HG02571 (cell line): ENCODE data around the gene PNLDC1.
"Not testable (repeated sequence)": the region's sequence is repeated elsewhere in the genome, so short reads cannot be mapped to it uniquely, and the experiment has no call there.

Experiments
- ATAC-seq: cut with Tn5 transposase; IDR thresholded peaks from one replicate; pipeline ENCODE4 v1.9.1; 2021; ENCODE audit warnings: mild to moderate bottlenecking, moderate library complexity; ENCODE audit not compliant: unreplicated experiment

Gene PNLDC1

GRCh38 chr6:159844737-159845645 is 44.9 kb downstream of the PNLDC1 start:
- ATAC-seq: no peak

- ATAC-seq: not testable (repeated sequence)
Measured at GRCh38 chr6:159848552-159848951, 48.5 kb downstream of the PNLDC1 start.

DNA sequence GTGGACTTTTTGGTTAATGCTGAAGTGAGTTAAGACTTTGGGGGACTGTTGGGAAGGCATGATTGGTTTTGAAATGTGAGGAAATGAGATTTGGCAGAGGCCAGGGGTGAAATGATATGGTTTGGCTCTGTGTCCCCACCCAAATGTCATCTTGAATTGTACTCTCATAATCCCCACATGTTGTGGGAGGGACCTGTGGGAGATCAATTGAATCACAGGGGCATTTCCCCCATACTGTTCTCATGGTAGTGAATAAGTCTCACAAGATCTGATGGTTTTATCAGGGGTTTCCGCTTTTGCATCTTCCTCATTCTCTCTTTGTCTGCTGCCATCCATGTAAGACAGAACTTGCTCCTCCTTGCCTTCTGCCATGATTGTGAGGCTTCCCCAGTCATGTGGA is 49.8 kb downstream of the PNLDC1 start:
- ATAC-seq: not testable (repeated sequence)

GRCh38 chr6:159852877-159853276 is 52.8 kb downstream of the PNLDC1 start:
- no peak for ATAC-seq

GRCh38 chr6:159853754-159854153 is 53.7 kb downstream of the PNLDC1 start:
- ATAC-seq: no peak

GRCh38 chr6:159854959-159855358 is 54.9 kb downstream of the PNLDC1 start:
- no peak for ATAC-seq

GRCh38 chr6:159858259-159858658 is 58.2 kb downstream of the PNLDC1 start:
- ATAC-seq: no peak

- ATAC-seq: no peak
Measured at GRCh38 chr6:159860482-159860881, 60.4 kb downstream of the PNLDC1 start.

DNA sequence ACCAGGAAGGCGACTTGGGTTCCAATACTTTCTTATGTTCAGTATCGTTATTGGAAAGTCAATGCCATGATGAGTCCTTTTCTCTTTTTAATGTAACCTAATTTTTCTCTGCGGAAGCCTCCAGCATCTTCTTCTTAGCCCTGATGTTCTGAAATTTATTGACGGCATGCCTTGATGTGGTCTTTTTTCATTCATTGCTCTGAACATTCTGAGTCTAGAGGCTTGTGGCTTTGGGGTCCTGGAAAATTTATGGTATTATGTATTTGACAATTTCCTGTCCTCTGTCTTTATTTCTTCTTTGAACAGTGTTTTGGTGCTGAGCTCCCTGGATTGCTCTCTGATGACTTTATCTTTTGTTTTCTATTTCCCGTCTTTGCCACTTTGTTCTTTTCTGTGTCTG is 62.0 kb downstream of the PNLDC1 start:
- ATAC-seq: no peak

- ATAC-seq: not testable (repeated sequence)
Measured at GRCh38 chr6:159863341-159863740, 63.3 kb downstream of the PNLDC1 start.

DNA sequence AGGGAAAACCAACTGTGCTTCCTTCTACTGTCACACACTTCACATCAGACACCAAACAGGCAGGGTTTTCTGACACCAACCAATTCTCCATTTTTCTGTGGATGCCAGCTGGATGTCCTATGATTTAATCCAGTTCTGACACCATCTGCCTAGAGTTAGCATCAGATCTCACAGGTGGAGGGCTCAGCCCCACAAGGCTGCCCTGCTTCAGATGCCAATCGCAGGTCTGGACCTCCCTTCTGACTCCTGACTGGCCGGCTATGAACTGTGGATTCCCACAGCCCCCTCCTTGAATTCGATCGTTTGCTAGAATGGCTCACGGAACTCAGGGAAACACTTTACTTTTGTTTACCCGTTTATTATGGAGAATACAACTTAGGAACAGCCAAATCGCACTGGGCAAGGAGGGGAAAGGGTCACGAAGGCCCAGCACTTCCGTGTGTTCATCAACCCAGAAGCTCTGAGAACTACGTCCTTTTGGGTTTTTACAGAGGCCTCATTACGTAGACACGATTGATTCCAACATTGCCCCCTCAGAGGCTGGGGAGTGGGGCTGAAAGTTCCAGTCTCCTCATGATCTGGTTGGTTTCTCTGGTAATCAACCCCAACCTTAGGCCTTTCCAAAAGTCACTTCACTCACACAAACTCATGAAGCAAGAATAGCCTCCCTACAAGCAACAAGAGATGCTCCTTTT is 65.3 kb downstream of the PNLDC1 start:
- no peak for ATAC-seq

DNA sequence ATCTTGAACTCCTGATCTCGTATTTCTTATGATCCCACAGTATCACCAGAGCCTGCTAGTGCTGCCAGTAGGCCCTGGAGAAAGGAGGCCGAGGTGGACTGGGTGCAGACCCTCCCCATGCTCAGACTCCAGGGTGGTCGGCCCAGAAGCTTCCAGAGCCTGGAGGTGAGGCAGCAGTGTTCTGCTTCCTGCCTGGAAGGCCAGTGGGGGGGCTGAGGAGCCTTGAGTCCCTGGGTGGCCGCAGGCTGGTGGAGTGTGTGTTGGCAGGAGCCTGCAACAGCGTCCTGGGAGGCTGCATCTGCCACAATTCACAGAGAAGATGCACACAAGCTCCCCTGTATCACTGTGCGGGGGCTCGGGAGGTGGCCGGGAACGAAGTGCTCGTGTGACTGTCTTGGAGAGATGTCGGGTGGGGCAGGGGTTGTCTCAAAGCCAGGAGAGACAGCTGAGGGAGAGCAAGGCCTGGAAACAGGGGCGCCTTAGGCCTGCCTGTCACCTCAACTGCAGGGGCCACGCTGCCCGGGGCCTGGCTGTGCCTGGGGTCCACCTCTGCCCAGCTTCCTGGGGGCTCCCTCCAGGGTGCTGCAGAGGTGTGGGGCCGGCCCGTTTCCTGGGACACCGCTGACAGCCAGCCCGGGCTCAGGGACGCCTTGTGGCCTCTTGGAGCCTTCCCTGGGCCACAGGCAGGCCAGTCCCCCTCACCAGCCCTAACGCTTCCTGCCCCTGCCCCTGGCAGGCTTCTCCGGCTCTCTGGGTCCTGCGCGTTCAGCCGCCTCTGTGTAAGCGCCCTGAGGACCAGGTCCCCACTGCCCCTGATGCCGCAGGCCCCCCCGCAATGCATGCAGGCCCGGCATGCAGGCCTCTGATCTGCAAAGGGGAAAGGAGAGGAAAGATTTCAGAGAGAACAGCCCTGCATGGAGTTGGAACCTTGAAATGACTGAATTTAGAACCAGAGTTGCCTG is 66.5 kb downstream of the PNLDC1 start:
- ATAC-seq: no peak
